Astrocyte of the cerebellum (primary cell): ENCODE results near the gene VPREB3.

Experiments
- DNase-seq: peaks from one replicate; pipeline ENCODE4 v3.0.0-alpha.2; 2011; ENCODE audit warnings: low read depth
- H3K4me3 ChIP-seq: 2 replicates; pipeline ENCODE4 v1.5.1; 2011; ENCODE audit warnings: mild to moderate bottlenecking, low read depth, low read length, moderate library complexity
- CTCF ChIP-seq: IDR thresholded peaks from 2 replicates; pipeline ENCODE4 v1.5.1; 2012; ENCODE audit warnings: low read length, low read depth, moderate library complexity, mild to moderate bottlenecking; ENCODE audit errors: missing control alignments
- in situ Hi-C: cut with HindIII; loops from 2 replicates; pipeline ENCODE4 v1.10.0; 2017; ENCODE audit warnings: low sequenced_read_pairs

The VPREB3 gene

GRCh38 chr22:23773483-23774113 lies 19.4 kb upstream of the VPREB3 start:
- in situ Hi-C loops = no loop called here
- TF ChIP-seq CTCF = no peak
- H3K4me3 ChIP-seq = peak overlapping the region; percentile 37
- no peak for DNase-seq

GRCh38 chr22:23772649-23773473 lies 18.6 kb upstream of the VPREB3 start, which contains the start of gene MMP11:
Gene MMP11, plus strand, starts transcription at chr22:23772849. Its CDS starts 22 bp downstream, at chr22:23772871.
- no peak for DNase-seq
- in situ Hi-C loops = no loop called here
- no peak for TF ChIP-seq CTCF
- H3K4me3 ChIP-seq = peak within 1 kb of the TSS; percentile 37

- no peak for DNase-seq
- in situ Hi-C loops = no loop called here
- TF ChIP-seq CTCF = no peak
- peak overlapping the region; percentile 30 for H3K4me3 ChIP-seq
Observed at GRCh38 chr22:23772315-23772648, 18.1 kb upstream of the VPREB3 start.

DNA sequence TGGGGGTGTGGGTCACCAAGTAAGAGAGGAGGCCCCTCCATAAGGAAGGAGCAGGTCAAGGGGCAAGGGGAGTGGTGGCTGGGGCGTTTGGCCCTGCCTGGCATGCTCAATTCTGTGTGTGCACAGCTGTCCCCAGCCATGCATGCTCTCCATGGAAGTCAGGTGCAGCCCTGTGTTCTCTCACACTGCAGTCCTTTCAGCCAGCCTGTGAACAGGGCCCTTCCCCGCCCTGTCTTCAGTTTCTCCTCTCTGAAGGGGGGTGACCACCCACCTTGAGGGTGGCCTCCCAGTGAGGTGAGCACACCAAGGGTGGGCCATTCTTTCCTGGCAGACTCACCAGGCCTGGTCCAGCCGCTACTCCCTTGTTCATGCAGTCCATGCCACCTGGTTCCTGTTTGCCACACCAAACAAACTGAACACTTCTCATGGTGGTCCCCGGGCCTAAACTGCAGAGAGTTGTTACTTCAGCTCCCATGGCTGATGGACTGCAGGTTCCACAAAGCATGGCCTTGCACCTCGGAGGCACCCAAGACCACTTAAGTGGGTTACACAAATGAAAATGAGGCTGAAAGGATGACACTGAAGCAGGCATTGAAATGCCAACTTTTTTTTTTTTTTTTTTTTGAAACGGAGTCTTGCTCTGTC lies 15.2 kb upstream of the VPREB3 start:
- in situ Hi-C loops = no loop called here
- no peak for TF ChIP-seq CTCF
- DNase-seq = no peak
- no peak overlapping the region for H3K4me3 ChIP-seq

GRCh38 chr22:23767673-23768548 lies 13.7 kb upstream of the VPREB3 start, which contains the start of gene CHCHD10:
Gene CHCHD10, minus strand, starts transcription at chr22:23767972. Its CDS starts 98 bp downstream, at chr22:23767874.
- TF ChIP-seq CTCF = peak; percentile 69
- peak within 1 kb of the TSS; percentile 47 for H3K4me3 ChIP-seq
- in situ Hi-C loops = no loop called here
- DNase-seq = no peak

DNA sequence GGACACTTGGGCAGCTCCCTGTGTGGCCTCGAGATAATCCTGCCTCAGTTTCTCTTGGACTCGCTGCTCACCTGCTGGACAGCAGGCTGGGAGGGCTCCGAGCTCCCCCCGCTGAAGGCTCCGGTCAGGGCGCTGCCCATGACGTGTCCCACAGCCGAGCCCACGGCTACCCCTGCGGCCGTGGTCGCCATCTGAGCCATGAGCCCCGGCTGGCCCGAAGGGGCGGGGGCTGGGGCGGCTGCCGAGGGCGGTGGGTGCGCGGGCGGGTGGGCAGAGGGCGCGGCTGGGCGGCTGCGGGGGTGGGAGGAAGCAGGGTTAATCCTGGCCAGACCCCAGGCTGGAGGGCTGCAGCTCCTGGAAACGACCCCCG lies 13.1 kb upstream of the VPREB3 start:
- TF ChIP-seq CTCF = no peak
- peak overlapping the region; percentile 47 for H3K4me3 ChIP-seq
- in situ Hi-C loops = no loop called here

More for the DNA sequence above, 13.1 kb upstream of the VPREB3 start:
- no peak for DNase-seq
